SK-N-SH (cell line): ENCODE measurements around the gene ARID4A. TPM values are rescaled to one million over a fixed set of nuclear protein-coding genes. Genes with fewer than 3 reads are reported as not detected.

Experiments
- CTCF ChIA-PET: fragments of 300-600, 350-600 bp; formaldehyde crosslinking; extraction: SDS; loops from one replicate; lab custom pipeline; 2021; lab: Yijun Ruan, JAX
- POLR2A ChIA-PET: fragments of 350-600 bp; sonication (Branson Sonifier 250); formaldehyde crosslinking; extraction: SDS; loops from one replicate; lab custom pipeline; 2020; ENCODE audit warnings: antibody characterized with exemption, inconsistent platforms; lab: Yijun Ruan, JAX
- DNase-seq: peaks from one replicate; pipeline ENCODE4 v3.0.0; 2012
- H2AFZ ChIP-seq: fragments of 200-600 bp; sonication (generic); 2 replicates; pipeline ENCODE4 v1.8.1; 2016; ENCODE audit warnings: antibody characterized with exemption, mild to moderate bottlenecking, low read depth
- H3F3A ChIP-seq: fragments of 200-600 bp; sonication (generic); replicated peaks from 2 replicates; pipeline ENCODE3; 2016; ENCODE audit warnings: antibody characterized with exemption, mild to moderate bottlenecking; ENCODE audit not compliant: insufficient read depth
- H3K27ac ChIP-seq, 2 experiments: fragments of 200-500 bp in 1 of 2; fragments of 200-600 bp in 1 of 2; sonication (Bioruptor generic) in 1 of 2; sonication (generic), shearing (Covaris generic) in 1 of 2; 2 replicates each; pipeline versions ENCODE4 v1.5.1 to v1.6.1; 2014 to 2016; ENCODE audit warnings: low read depth in 2 of 2, inconsistent platforms in 1 of 2, low read length in 1 of 2, mild to moderate bottlenecking in 1 of 2, mixed read lengths in 1 of 2
- H3K27me3 ChIP-seq: fragments of 200-600 bp; sonication (generic), shearing (Covaris generic); 2 replicates; pipeline ENCODE4 v1.6.1; 2016; ENCODE audit warnings: mixed run types; ENCODE audit not compliant: insufficient read depth
- H3K36me3 ChIP-seq, 2 experiments: fragments of 200-500 bp in 1 of 2; fragments of 200-600 bp in 1 of 2; sonication (Bioruptor generic) in 1 of 2; sonication (generic) in 1 of 2; replicated peaks in 1 of 2; 2 replicates each; pipeline versions ENCODE3 to v1.5.1; 2014 to 2016; ENCODE audit warnings: low read length in 1 of 2, mild to moderate bottlenecking in 1 of 2; ENCODE audit not compliant: insufficient read depth in 2 of 2, control insufficient read depth in 1 of 2
- H3K4me1 ChIP-seq, 2 experiments: fragments of 200-500 bp in 1 of 2; fragments of 200-600 bp in 1 of 2; sonication (Bioruptor generic) in 1 of 2; sonication (generic), shearing (Covaris generic) in 1 of 2; 2 replicates each; pipeline versions ENCODE4 v1.5.1 to v1.6.1; 2014 to 2016; ENCODE audit warnings: low read depth in 1 of 2, low read length in 1 of 2, mixed run types in 1 of 2; ENCODE audit not compliant: insufficient read depth in 2 of 2, control insufficient read depth in 1 of 2
- H3K4me2 ChIP-seq: fragments of 200-600 bp; sonication (generic), shearing (Covaris generic); 2 replicates; pipeline ENCODE4 v1.6.1; 2017; ENCODE audit warnings: mixed run types
- H3K4me3 ChIP-seq, 2 experiments: fragments of 200-500 bp in 1 of 2; fragments of 200-600 bp in 1 of 2; sonication (Bioruptor generic) in 1 of 2; sonication (generic), shearing (Covaris generic) in 1 of 2; 2 replicates each; pipeline versions ENCODE4 v1.5.1 to v1.8.1; 2014 to 2016; ENCODE audit warnings: low read depth in 2 of 2, inconsistent platforms in 1 of 2, low read length in 1 of 2, mild to moderate bottlenecking in 1 of 2, mixed read lengths in 1 of 2, moderate library complexity in 1 of 2
- H3K79me2 ChIP-seq: fragments of 200-600 bp; sonication (generic); 2 replicates; pipeline ENCODE4 v1.8.1; 2017; ENCODE audit warnings: mild to moderate bottlenecking; ENCODE audit not compliant: insufficient read depth
- H3K9ac ChIP-seq: fragments of 200-600 bp; sonication (generic); 2 replicates; pipeline ENCODE4 v1.6.1; 2017; ENCODE audit warnings: mixed run types
- H3K9me2 ChIP-seq: fragments of 200-600 bp; sonication (generic); 2 replicates; pipeline ENCODE4 v1.6.1; 2017; ENCODE audit warnings: mixed run types
- H3K9me3 ChIP-seq: fragments of 200-600 bp; sonication (generic); 2 replicates; pipeline ENCODE4 v1.6.1; 2017; ENCODE audit warnings: mixed run types, mild to moderate bottlenecking, moderate library complexity
- H4K20me1 ChIP-seq: fragments of 200-600 bp; sonication (generic); 2 replicates; pipeline ENCODE4 v1.6.1; 2017; ENCODE audit warnings: mild to moderate bottlenecking, mixed run types; ENCODE audit not compliant: insufficient read depth
- ELF1 ChIP-seq: IDR thresholded peaks from 2 replicates; pipeline ENCODE4 v1.4.0; 2012
- EP300 ChIP-seq, 2 experiments: IDR thresholded peaks; 2 replicates each; pipeline versions ENCODE4 v1.4.0 to v1.6.1; 2012; ENCODE audit warnings: borderline replicate concordance in 1 of 2, low read depth in 1 of 2, low read length in 1 of 2
- FOSL2 ChIP-seq: IDR thresholded peaks from 2 replicates; pipeline ENCODE4 v1.4.0; 2012; ENCODE audit warnings: low read depth, mild to moderate bottlenecking, moderate library complexity, borderline replicate concordance
- FOXJ3 ChIP-seq: sonication (generic); formaldehyde crosslinking; IDR thresholded peaks from 2 replicates; pipeline ENCODE4 v1.5.1; 2020; ENCODE audit warnings: mild to moderate bottlenecking, missing genetic modification reagents
- FOXM1 ChIP-seq: IDR thresholded peaks from 2 replicates; pipeline ENCODE4 v1.4.0; 2012; ENCODE audit warnings: low read depth, mild to moderate bottlenecking
- GABPA ChIP-seq: IDR thresholded peaks from 2 replicates; pipeline ENCODE4 v1.4.0; 2012; ENCODE audit warnings: low read depth, mild to moderate bottlenecking
- JUND ChIP-seq: IDR thresholded peaks from 2 replicates; pipeline ENCODE4 v1.4.0; 2012
- MEF2A ChIP-seq: IDR thresholded peaks from 2 replicates; pipeline ENCODE4 v1.4.0; 2012; ENCODE audit warnings: low read depth, borderline replicate concordance
- MXI1 ChIP-seq: IDR thresholded peaks from 2 replicates; pipeline ENCODE4 v1.6.1; 2012; ENCODE audit warnings: mild to moderate bottlenecking, low read depth, low read length, improper control_type of control experiment
- NFIC ChIP-seq: IDR thresholded peaks from 2 replicates; pipeline ENCODE4 v1.4.0; 2012; ENCODE audit warnings: borderline replicate concordance
- NRF1 ChIP-seq: IDR thresholded peaks from 2 replicates; pipeline ENCODE4 v1.6.1; 2012; ENCODE audit warnings: low read depth, mild to moderate bottlenecking, low read length
- RAD21 ChIP-seq: IDR thresholded peaks from 2 replicates; pipeline ENCODE4 v1.6.1; 2012; ENCODE audit warnings: mild to moderate bottlenecking, low read length
- SIN3A ChIP-seq: IDR thresholded peaks from 2 replicates; pipeline ENCODE4 v1.6.1; 2012; ENCODE audit warnings: low read depth, mild to moderate bottlenecking, low read length, moderate library complexity, borderline replicate concordance
- SMC3 ChIP-seq: IDR thresholded peaks from 2 replicates; pipeline ENCODE4 v1.6.1; 2012; ENCODE audit warnings: low read depth, low read length, improper control_type of control experiment
- TEAD4 ChIP-seq: IDR thresholded peaks from 2 replicates; pipeline ENCODE4 v1.4.0; 2012; ENCODE audit warnings: mild to moderate bottlenecking, borderline replicate concordance; ENCODE audit not compliant: insufficient read depth
- YY1 ChIP-seq: IDR thresholded peaks from 2 replicates; pipeline ENCODE4 v1.4.0; 2012; ENCODE audit warnings: low read depth, mild to moderate bottlenecking
- WGBS: methylation state at CpG from one replicate; pipeline ENCODE4 v1.1.6; 2017; ENCODE audit warnings: low lambda C conversion rate; 5-methylcytosine and 5-hydroxymethylcytosine counted together
- polyA plus RNA-seq, 3 experiments: library from polyadenylated mRNA; depleted of rRNA; stranded (reverse); fragments of >200 nt; gene quantifications; 2 replicates each; pipeline ENCODE4 v1.2.3, GENCODE V29; 2012
- TF ChIP-seq, protein P1 (sequence below): IDR thresholded peaks from 2 replicates; pipeline ENCODE4 v1.4.0; 2012; ENCODE audit warnings: low read depth, borderline replicate concordance
- TF ChIP-seq, protein P2 (sequence below): IDR thresholded peaks from 2 replicates; pipeline ENCODE4; 2012
- TF ChIP-seq, protein P3 (sequence below): IDR thresholded peaks from 2 replicates; pipeline ENCODE4 v1.4.0; 2012; ENCODE audit warnings: low read depth
- TF ChIP-seq, protein P4 (sequence below): IDR thresholded peaks from 2 replicates; pipeline ENCODE4 v1.6.1; 2012; ENCODE audit warnings: mild to moderate bottlenecking, low read depth, low read length, moderate library complexity

Gene ARID4A
- polyA plus RNA-seq, 1 of the 3 experiments (the other 2 are of a cell fraction): 4.6 TPM

DNA sequence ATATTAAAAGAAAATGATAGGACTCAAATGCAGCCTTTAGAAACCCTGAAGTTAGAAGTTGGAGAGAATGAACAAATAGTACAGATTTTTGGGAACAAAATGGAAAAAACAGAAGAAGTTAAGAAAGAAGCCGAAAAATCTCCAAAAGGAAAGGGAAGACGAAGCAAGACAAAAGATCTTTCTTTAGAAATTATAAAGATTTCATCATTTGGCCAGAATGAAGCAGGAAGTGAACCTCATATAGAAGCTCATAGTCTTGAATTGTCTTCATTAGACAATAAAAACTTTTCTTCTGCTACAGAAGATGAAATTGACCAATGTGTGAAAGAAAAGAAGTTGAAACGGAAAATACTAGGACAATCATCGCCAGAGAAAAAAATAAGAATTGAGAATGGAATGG lies 66.0 kb downstream of the ARID4A start (continued):
- TF ChIP-seq ELF1 (no peak), FOSL2 (no peak)
- TF ChIP-seq, all 33 proteins: peak for 0

DNA sequence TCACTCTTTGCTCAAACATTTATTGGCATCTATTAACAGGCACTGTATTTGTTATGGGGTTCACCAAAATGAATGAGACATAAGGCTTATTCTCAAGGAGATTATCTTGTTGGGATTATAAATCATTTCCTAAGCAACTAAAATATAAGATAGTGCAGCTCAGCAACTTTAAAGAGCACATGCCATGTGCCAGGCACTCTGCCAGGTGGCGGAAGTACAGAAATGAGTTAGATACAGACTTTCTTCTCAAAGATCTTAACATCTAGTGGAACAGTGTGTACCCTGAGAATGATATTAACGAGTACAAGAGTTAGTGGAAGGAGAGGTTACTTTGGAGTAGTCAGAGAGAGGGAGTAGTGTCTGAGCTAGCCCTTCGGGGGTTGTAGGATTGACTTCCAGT lies 68.9 kb downstream of the ARID4A start:
- TF ChIP-seq SMC3 (no peak), EP300 (IDR thresholded peaks at IDR 0.05; ENCODE audit: borderline replicate concordance in 1 of 2, low read depth in 1 of 2, low read length in 1 of 2) (no peak), NFIC (no peak), YY1 (no peak), TEAD4 (no peak), GABPA (no peak), JUND (no peak), FOXM1 (no peak), RAD21 (no peak), MXI1 (no peak), NRF1 (no peak), FOXJ3 (CRISPR knock-in tag) (no peak), SIN3A (no peak), MEF2A (no peak)
- TF ChIP-seq, protein P1, sequence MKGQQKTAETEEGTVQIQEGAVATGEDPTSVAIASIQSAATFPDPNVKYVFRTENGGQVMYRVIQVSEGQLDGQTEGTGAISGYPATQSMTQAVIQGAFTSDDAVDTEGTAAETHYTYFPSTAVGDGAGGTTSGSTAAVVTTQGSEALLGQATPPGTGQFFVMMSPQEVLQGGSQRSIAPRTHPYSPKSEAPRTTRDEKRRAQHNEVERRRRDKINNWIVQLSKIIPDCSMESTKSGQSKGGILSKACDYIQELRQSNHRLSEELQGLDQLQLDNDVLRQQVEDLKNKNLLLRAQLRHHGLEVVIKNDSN: no peak
- TF ChIP-seq, protein P2, sequence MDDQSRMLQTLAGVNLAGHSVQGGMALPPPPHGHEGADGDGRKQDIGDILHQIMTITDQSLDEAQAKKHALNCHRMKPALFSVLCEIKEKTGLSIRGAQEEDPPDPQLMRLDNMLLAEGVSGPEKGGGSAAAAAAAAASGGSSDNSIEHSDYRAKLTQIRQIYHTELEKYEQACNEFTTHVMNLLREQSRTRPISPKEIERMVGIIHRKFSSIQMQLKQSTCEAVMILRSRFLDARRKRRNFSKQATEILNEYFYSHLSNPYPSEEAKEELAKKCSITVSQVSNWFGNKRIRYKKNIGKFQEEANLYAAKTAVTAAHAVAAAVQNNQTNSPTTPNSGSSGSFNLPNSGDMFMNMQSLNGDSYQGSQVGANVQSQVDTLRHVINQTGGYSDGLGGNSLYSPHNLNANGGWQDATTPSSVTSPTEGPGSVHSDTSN: no peak
- TF ChIP-seq, protein P3, sequence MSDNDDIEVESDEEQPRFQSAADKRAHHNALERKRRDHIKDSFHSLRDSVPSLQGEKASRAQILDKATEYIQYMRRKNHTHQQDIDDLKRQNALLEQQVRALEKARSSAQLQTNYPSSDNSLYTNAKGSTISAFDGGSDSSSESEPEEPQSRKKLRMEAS: no peak
- TF ChIP-seq, protein P4, sequence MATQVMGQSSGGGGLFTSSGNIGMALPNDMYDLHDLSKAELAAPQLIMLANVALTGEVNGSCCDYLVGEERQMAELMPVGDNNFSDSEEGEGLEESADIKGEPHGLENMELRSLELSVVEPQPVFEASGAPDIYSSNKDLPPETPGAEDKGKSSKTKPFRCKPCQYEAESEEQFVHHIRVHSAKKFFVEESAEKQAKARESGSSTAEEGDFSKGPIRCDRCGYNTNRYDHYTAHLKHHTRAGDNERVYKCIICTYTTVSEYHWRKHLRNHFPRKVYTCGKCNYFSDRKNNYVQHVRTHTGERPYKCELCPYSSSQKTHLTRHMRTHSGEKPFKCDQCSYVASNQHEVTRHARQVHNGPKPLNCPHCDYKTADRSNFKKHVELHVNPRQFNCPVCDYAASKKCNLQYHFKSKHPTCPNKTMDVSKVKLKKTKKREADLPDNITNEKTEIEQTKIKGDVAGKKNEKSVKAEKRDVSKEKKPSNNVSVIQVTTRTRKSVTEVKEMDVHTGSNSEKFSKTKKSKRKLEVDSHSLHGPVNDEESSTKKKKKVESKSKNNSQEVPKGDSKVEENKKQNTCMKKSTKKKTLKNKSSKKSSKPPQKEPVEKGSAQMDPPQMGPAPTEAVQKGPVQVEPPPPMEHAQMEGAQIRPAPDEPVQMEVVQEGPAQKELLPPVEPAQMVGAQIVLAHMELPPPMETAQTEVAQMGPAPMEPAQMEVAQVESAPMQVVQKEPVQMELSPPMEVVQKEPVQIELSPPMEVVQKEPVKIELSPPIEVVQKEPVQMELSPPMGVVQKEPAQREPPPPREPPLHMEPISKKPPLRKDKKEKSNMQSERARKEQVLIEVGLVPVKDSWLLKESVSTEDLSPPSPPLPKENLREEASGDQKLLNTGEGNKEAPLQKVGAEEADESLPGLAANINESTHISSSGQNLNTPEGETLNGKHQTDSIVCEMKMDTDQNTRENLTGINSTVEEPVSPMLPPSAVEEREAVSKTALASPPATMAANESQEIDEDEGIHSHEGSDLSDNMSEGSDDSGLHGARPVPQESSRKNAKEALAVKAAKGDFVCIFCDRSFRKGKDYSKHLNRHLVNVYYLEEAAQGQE: no peak
- POLR2A ChIA-PET: no interaction called here

More for the DNA sequence above, 68.9 kb downstream of the ARID4A start:
- no peaks in the 10 kb centered on the region for H3K27me3 ChIP-seq
- peaks cover 70 to 78% of the 10 kb centered on the region in 2 experiments for H3K36me3 ChIP-seq
- H2AFZ ChIP-seq: no peak overlapping the region
- no peaks in the 10 kb centered on the region for H3K4me1 ChIP-seq
- no peaks in the 10 kb centered on the region for H3K9me3 ChIP-seq
- H3K4me3 ChIP-seq: no peak overlapping the region
- 89% methylated on average over 3 of the region's 3 CpGs for WGBS
- H3F3A ChIP-seq: peaks cover 19% of the 10 kb centered on the region
- DNase-seq: no peak
- H3K4me2 ChIP-seq: no peak overlapping the region
- H3K79me2 ChIP-seq: no peaks in the 10 kb centered on the region
- H3K9ac ChIP-seq: no peak overlapping the region
- H3K27ac ChIP-seq: no peak overlapping the region
- no peaks in the 10 kb centered on the region for H4K20me1 ChIP-seq
- CTCF ChIA-PET: no interaction called here
- H3K9me2 ChIP-seq: no peaks in the 10 kb centered on the region
